Fibroblast of skin of right biceps (primary cell): Measurements from ENCODE around the gene INKA1.
"Not testable (repeated sequence)": the region's sequence is repeated elsewhere in the genome, so short reads cannot be mapped to it uniquely, and the experiment has no call there.

ENCODE experiments used
- DNase-seq: peaks from one replicate; pipeline ENCODE4 v3.0.0-alpha.2; 2013

INKA1 gene

DNA sequence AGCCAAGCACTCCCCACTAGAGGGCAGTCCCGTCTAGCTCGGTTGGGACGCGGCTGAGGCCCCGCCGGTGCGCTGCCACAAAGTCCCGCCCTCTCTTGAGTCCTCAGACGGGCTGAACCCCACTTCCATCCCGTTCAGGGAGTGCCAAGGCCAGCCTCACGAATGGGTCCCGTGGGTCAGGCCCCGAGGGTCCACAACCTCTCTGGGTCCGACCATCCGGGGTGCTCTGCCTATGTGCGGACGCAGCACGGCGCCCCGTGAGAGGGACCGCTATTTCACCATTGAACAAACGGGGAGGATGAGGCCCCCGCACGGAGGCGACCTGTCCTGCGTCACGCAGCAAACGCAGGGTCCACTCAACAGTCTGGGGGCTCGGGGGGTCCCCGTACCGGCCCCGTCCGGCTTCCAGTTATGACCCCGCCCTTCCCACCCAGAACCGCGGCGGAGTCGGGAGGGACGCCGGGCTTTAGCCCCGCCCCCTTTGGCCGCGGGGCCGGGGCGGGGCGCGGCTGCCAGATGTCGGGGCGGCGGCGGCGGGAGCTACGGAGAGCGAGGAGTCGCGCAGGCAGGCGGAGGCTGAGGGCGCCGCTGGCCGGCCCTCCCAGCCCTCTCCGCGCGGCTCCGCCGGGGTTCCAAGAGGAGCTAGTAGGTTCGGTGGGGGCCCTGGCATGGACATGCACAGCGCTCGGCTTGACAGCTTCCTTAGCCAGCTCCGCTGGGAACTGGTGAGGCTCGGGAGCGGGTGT, at the start of gene INKA1:
INKA1 (plus strand) TSS at position 543 of the 746 bp plus-strand sequence; CDS start at position 675, 132 bp downstream.
- DNase-seq, result peak; percentile 81

DNA sequence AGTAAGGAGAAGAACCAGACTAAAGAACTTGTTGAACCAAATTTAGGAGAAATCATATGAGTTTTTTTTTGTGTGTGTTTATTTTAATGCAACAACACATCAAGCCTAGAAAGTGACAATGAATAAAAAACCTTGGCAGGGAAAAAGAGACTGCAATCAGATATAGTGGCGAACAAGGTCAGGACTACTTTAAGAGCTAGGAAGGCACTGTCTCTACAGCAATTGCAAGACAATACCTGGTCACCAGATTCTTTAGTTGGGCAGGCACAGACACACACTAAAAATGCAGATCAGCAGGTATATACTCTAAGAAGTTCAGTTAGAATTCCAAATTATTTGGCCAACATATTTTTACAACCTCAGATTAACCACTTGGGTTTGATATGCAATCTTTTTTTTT, 48.5 kb upstream of the INKA1 start:
- DNase-seq, result no peak

DNA sequence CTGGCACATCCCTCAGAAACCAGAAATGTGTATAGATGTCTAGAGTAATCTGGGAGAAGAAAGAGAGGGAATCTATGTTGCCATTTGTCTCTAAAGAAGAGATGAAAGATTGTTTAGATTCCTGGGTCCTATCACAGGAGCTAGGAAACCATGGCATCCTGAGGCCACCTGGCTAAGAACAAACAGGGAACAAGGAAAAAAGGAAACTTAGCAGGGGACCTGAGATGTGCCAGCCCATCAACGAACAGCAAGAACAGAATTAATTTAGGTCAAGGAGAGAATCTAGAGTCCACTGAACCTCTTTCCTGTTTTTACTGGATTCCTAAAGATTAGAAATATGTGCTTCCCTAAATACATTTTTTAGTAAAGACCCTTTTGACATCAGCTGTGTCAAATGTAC, 47.0 kb upstream of the INKA1 start:
- no peak for DNase-seq

DNA sequence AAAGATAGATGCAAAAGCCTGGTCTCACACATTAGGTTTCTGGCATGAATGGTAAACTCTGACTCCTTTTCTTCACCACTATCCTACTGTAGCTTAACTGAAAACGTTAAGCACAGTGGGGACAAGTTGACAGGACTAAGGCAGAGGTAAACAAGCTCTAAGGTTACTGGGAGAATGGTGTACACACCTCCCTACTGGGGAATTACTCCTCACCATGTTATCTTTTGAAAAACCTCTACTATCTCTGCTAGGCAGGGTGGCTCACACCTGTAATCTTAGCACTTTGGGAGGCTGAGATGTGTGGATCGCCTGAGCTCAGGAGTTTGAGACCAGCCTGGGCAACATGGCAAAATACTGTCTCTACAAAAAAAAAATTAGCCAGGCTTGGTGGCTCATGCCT, 45.9 kb upstream of the INKA1 start:
- no peak for DNase-seq

DNA sequence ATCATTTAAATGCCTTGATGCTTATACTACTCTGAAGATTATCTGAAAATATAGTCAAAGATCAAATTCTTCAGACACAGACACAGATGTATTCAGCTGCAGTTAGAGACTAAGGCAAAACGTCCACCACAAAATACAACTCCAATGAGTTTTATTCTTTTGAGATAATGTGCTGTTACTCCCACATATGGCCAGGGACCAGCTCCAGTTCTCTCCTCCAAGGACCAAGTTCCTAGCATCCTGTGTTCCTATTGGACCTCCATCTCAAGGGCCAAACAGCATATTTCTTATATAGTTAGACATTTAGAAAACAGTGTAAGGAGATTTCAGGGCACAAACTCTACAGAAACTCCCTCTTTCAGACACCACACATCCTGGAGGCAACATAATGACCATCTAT, 43.8 kb upstream of the INKA1 start:
- no peak for DNase-seq

DNA sequence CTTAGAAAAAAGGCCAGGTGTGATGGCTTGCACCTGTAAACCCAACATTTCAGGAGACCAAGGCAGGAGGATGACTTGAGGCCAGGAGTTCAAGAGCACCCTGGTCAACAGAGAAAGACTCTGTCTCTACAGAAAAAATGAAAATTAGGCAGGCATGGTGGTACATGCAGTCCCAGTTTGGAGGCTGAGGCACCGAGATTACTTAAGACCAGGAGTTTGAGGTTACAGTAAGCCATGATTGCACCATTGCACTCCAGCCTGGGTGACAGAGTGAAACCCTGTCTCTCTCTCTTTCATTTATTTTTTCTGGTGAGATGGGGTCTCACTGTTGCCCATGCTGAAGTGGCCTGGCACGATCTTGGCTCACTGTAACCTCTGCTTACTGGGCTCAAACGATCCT, 41.4 kb upstream of the INKA1 start:
- DNase-seq, result no peak

DNA sequence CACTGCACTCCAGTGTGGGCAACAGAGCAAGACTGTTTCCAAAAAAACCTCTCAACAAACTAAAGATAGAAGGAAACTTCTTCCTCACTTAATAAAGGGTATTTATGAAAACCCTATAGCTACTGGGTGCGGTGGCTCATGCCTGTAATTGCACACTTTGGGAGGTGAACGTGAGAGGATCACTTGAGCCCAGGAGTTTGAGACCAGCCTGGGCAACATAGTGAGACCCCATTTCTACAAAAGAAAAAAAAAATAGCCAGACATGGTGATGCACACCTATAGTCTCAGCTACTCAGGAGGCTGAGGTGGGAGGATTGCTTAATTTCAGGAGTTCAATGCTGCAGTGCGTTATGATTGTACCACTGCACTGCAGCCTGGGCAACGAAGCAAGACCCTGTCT, 39.1 kb upstream of the INKA1 start:
- DNase-seq, result no peak

DNA sequence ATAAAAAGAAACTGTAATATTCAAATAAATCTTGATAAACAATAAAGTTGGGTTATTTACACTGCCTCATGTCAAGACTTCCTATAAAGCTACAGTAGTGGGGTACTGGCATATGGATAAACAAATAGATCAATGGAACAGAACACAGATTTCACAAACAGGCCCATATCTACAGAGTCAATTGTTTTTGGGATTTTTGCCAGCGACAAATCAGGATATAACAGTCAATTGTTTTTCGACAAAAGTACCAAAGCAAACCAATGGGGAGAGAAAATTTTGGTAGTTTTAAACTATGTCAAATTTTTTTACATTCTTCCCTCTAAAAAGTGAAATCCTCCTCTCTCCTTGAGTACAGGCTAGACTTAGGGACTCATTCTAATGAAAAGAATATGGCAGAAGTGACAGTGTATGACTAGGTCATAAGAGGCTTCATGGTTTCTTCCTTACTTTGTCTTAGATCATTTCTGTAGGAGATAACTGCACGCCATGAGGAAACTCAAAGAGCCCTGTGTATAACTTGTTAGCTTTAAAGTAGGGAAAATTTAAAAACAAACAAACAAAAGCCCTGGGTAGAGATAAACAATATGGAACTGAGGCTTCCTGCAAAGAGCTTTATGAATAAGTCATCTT, 33.7 kb upstream of the INKA1 start:
- no peak for DNase-seq

DNA sequence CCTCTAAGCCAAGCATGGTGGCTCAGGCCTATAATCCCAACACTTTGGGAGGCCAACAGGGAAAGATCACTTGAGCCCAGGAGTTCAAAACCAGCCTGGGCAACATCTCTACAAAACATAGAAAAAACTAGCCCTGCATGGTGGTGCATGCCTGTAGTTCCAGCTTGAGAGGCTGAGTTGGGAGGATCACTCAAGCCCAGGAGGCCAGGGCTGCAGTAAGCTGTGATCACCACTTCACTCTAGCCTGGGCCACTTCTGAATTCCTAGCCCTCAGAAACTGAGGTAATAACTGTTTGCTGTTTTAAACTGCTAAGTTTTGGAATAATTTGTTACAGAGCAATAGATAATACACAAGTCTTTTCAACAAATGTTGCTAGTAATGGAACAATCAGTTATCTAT, 33.1 kb upstream of the INKA1 start:
- DNase-seq, result no peak

DNA sequence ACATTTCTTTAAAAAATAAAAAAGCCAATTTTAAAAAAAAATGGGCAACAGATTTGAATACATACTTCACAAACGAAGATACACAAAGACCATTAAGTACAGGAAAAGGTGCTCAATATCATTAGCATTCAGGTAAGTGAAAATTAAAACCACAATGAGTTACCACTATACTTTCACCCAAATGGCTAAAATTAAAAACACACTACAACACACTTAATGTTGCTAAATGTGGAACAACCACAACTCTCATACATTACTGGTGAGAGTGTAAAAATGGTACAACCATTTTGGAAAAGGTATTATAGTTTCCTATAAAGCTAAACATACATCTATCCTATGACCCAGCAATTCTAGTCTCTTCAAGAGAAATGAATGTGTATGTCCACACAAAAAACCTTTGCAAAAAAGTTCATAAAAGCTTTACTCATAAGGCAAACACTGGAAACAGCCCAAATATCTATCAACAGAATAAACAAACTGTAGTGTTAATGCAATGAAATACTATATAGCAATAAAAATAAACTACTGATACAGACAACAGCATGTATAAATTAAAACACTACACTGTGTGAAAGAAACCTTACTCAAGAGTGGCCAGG, 31.6 kb upstream of the INKA1 start:
- no peak for DNase-seq

DNA sequence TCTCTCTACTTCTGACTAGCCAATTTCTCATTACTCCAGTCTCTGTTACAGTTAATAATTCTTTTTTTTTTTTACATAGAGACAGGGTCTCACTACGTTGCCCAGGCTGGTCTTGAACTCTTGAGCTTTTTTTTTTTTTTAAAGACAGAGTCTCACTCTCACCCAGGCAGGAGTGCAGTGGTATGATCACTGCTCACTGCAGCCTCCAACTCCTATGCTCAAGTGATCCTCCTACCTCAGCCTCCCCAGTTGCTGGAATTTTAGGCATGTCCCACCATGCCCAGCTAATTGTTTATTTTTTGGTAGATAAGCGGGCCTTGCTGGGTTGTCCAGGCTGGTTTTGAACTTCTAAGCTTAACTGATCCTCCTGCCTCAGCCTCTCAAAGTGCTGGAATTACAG, 30.4 kb upstream of the INKA1 start:
- DNase-seq, result no peak

DNA sequence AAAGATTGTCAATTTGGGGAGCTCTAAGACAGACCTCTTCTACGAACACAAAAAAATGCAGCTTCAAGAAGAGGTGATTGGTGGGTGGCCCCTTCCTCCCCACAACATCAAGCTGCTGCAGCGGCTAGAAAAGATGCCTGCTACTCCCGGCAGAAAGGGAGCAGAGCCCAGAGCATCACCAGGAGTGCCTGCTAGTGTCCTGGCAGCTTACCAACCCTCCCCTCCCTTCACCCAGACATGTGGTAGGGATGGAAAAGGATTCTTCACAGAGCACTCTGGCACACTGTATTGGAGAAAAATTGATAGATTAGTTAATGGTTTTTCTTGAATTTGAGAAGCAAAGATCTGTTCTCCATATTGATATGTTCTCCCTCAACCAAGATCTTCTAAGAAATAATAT, 27.5 kb upstream of the INKA1 start:
- no peak for DNase-seq

DNA sequence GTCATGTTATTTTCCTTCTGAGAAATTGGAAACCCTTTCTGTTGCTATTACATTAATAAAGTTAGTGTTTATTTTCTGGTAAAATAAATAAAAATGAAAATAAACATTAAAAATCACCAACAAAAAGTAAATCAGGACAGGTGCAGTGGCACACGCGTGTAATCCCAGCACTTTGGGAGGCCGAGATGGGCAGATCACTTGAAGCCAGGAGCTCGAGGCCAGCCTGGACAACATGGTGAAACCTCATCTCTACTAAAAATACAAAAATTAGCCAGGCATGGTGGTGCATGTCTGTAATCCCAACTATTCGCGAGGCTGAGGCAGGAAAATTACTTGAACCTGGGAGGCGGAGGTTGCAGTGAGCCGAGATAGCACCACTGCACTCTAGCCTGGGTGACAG, 27.0 kb upstream of the INKA1 start:
- DNase-seq, result not testable (repeated sequence)

DNA sequence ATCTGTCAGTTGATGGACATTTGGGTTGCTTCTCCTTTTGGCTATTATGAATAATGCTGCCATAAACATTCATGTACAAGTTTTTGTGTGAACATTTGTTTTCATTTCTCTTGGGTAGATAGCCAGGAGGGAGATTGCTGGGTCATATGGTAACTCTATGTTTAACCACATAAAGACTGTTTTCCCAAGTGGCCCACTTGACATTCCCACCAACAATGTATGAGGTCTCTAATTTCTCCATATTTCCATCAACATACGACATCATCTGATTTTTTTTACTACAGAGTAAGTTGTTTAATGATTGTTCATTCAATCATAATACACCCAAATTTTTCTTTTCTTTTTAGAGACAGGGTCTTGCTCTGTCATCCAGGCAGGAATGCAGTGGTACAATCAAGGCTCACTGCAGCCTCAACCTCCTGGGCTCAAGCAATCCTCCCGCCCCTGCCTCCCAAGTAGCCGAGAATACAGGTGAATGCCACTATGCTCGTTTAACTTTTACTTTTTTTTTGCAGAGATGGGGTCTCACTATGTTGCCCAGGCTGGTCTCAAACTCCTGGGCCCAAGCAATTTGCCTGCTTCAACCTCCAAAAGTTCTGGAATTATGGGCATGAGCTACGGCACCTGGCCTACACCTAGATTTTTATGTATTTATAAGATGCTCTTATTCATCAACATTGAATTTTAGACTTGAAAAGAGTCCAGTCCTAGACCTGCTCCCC, 23.5 kb upstream of the INKA1 start:
- DNase-seq, result no peak

DNA sequence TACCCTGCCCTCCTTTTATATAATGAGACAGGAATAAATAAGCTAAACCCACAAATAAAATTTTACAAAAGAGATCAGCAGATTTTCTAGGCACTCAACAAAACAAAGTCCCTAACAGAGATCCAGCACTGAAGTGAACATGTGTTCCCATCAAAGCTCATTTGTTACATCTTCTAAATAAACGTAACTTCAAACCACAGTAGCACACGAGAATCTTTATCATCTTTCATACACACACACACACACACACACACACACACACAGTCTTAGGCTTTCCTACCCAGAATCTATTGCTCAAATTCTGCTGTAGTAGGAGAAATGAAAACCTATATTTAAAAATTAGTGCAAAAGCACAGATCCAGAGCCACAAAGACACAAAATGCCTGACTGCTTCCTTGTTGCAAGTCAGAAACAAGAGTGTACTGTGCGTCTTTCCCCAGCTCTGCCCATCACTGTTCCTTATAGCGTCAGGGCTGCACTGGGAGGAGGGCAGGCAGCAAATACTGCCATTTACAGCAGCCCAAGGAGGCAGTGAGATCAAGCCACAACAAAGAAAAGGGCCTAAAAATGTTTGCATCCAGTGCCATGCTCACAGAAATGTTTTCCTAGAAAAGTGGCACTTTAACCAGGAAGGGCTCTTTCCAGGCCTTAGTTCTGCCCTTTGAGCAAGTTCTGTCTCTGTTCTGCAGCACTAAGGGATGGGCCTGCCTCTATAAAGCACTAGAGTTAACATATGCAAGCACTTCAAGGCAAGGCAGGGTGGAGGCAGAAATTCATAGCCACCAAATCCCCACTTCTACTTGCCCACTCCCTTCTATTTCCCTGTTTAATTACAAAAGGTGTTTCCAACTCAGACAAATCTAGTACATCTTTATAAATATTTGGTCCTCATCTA, 22.7 kb upstream of the INKA1 start:
- DNase-seq, result no peak

DNA sequence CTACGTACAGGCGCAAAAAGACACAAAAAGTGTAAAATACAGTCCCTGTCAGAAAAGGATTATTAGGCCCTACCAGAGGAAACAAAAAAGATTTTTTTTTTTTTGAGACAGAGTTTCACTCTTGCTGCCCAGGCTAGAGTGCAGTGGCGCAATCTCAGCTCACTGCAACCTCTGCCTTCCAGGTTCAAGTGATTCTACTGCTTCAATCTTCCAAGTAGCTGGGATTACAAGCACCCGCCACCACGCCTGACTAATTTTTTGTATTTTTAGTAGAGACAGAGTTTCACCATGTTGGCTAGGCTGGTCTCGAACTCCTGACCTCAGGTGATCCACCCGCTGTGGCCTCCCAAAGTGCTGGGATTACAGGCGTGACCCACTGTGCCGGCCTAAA, 22.1 kb upstream of the INKA1 start:
- DNase-seq, result not testable (repeated sequence)

DNA sequence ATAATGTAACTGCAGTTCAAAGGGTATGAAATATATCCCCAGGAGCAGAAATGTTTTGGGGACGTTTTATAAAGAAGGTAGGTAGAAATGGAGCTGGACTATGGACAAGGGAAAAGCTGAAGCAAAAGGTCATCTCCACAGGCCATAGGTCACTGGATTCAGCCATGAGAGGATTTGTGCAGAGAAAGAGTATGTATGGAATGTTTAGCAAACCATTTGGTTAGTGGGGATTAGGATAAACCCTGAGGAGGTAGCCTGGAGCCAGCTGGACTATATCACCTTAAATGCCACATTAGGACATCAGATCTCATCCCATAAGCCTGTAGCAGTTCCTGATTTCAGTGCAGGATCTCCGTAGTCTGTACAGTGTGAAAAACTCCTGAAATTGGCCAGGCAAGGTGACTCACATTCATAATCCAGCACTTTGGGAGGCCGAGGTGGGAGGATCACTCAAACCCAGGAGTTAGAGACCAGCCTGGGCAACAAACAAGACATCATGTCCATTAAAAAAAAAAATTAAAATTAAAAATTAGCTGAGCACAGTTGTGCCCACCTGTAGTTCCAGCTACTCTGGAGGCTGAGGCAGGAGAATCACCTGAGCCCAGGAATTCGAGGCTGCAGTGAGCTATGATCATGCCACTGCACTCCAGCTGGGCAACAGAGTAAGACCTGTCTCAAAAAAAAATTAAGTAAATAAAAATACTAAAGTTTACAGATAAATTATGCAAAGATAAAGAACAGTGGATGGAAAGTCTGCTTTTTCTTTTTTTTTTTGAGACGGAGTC, 21.5 kb upstream of the INKA1 start:
- no peak for DNase-seq

DNA sequence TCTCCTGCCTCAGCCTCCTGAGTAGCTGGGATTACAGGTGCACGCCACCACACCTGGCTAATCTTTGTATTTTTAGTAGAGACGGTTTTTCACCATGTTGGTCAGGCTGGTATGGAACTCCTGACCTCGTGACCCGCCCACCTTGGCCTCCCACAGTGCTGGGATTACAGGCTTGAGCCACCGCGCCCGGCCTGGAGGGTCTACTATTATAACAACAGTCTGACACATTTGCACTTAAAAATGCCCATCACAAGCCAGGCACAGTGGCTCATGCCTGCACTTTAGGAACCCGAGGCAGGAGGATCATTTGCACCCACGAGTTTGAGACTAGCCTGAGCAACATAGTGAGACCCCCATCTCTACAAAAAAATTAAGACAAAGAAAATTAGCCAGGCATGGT, 20.8 kb upstream of the INKA1 start:
- DNase-seq, result not testable (repeated sequence)

DNA sequence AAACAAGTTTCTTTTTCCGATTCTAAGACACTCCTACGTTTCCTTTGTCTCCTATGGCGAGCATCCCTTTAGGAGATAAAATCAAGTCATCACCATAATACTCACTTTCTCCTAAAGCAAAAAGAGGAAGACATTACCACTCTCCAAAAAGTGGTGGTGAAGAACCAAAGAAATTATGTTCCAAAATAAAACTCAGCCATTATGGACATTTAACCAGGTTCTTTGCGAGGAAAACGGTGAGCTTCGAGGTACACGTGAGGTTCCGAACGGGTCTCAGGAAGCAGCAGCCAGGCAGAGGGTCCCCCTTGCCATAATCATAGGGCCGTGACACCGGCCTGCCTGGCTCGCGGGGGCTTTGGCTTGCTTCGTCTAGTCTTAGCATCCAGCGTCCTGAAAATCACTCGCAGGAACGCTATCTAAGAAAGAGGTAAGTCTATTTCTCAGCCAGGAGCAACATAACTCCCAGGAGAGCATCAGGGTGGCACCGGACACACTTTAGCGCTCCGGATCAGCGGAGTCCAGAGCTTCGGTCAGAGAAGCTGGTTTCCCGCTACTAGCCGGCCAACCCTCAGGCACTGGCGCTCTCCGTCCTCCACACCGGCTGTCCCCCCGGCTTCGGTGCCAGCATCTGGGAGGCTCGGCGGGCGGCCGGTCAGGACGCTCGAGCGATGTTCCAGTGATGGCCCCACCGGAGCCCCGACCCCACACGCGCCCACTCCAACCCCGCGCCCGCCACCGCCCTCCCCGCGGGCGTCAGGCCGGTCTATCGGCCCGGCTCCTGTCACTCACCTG, 17.3 kb upstream of the INKA1 start:
- DNase-seq, result no peak

DNA sequence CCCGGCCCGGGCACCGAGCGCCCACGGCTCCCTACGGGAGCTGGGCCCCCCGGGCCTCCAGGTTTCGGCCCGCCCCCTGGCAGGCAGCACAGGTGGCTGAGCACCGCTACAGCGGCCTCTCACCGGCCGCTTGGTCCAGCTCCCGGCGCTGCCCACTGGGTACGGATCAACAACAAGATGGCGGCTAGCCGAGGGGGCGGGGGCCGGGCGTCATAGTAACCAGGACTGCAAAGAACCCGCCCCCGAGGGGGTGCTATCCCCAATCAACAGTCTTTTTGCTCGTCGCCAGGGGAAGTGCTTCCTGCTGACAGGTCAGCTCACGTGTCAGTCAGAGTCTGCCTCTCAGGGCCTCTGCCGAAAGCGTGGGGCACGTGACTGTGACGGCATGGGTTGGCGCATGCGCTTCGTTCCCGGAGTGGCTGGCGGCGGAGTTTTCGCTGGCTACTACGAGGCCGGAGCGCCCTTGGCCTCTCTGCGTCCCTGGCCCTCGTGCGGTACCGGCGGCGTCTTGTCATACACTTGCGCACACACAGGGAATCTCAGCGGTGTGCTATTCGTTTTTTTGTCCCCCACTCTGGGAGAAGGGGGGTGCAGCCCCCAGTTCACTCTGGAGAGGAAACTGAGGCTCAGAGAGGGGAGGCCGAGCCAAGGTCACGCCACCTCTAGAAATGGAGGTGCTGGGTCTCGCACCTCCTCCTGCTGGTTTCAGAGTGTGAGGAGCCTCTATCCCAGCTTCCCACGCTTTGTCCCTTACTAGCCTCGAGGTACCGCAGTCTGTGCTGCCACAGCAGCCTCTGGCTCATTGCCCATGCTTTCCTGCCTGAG, 16.5 kb upstream of the INKA1 start, which contains the start of gene IP6K1:
IP6K1 (minus strand) TSS at position 186 of the 825 bp plus-strand sequence. CDS start 38,502 bp downstream, outside the sequence.
- DNase-seq, result peak; percentile 100
